Choroid plexus epithelial cell (primary cell): Measurements from ENCODE around the gene ZFHX2.

Source experiments
- DNase-seq: peaks from one replicate; pipeline ENCODE4 v3.0.0-alpha.2; 2010; ENCODE audit warnings: low read depth
- H3K4me3 ChIP-seq: 2 replicates; pipeline ENCODE4 v1.5.1; 2011; ENCODE audit warnings: low read depth, mild to moderate bottlenecking, control low read depth, low read length, moderate library complexity
- TF ChIP-seq, protein P1 (sequence below): conservative IDR thresholded peaks from 2 replicates; pipeline ENCODE4 v1.5.1; 2011; ENCODE audit warnings: low read depth, mild to moderate bottlenecking, control low read depth, inconsistent platforms, low read length, moderate library complexity

ZFHX2 gene

DNA sequence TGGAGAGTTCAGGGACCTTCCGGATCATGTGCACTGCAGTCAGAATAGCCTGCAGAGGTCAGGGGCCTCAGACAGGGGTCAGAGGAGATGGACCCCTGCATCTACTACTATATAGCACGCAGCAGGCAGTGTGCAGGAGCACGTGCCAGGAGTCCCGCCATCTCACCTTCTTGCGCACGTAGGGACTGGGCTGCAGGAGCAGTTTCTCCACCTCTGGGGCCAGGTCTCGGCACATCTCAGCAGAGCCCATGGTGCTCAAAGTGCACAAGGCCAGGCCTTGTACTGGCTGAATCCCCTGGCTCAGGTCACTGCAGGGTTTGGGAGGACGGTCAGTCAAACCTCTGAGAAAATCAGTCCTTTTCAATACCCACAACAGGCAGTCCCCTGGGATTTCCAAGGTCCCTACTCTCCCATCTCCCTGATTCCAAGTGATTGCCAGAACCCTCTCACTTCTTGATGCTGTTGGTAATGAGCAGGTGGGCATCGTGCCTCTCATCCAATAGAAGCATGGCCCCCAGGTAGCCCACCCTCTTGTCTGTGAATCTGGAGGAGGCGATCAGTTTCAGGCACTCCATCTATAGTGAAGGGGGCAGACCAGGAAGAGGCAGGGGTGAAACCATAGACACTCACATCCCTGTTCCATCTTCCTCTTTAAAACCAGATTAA, 14.7 kb upstream of the ZFHX2 start:
- DNase-seq: no peak
- no peak overlapping the region for H3K4me3 ChIP-seq
- TF ChIP-seq, protein P1, sequence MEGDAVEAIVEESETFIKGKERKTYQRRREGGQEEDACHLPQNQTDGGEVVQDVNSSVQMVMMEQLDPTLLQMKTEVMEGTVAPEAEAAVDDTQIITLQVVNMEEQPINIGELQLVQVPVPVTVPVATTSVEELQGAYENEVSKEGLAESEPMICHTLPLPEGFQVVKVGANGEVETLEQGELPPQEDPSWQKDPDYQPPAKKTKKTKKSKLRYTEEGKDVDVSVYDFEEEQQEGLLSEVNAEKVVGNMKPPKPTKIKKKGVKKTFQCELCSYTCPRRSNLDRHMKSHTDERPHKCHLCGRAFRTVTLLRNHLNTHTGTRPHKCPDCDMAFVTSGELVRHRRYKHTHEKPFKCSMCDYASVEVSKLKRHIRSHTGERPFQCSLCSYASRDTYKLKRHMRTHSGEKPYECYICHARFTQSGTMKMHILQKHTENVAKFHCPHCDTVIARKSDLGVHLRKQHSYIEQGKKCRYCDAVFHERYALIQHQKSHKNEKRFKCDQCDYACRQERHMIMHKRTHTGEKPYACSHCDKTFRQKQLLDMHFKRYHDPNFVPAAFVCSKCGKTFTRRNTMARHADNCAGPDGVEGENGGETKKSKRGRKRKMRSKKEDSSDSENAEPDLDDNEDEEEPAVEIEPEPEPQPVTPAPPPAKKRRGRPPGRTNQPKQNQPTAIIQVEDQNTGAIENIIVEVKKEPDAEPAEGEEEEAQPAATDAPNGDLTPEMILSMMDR: no peak

DNA sequence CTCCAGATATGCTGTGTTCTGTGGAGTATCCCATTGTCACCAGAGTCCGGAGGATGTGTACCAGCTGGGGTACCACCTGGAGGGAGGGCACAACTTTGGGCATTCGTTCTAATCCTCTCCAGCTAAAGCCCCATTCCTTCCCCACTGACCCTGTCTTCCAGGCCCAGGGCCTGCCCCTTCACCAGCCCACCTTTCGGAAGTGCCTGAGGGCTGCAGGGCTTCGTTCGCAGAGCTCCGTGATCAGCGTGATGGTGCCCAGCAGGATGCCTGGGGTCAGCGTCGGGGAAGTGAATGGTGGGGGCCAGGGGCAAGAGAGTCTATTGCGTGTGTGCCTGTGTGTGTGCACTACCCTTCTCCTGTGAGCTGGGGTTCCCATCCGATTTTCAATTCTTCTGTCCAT, 14.1 kb upstream of the ZFHX2 start:
- H3K4me3 ChIP-seq: no peak overlapping the region
- DNase-seq: no peak
- TF ChIP-seq, protein P1: no peak

DNA sequence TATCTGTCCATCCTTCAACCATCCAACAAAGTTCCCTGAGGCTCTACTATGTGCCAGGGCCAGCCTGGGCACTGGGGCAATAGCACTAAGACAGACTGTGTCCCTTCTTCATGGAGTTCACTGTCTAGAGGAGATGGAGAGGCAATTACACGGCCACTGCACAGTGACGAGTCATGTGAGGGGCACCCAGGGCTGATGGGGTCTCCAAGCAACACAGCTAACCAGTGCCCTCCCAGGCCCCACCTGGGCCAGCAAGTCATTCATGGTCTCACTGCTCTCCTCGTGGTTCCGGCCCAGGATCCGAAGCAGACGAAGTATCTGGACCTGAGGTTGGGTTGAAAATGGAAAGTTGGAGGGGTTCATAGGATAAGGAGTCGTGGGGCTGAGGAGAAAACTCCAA, 13.3 kb upstream of the ZFHX2 start:
- H3K4me3 ChIP-seq: no peak overlapping the region
- TF ChIP-seq, protein P1: no peak
- no peak for DNase-seq

DNA sequence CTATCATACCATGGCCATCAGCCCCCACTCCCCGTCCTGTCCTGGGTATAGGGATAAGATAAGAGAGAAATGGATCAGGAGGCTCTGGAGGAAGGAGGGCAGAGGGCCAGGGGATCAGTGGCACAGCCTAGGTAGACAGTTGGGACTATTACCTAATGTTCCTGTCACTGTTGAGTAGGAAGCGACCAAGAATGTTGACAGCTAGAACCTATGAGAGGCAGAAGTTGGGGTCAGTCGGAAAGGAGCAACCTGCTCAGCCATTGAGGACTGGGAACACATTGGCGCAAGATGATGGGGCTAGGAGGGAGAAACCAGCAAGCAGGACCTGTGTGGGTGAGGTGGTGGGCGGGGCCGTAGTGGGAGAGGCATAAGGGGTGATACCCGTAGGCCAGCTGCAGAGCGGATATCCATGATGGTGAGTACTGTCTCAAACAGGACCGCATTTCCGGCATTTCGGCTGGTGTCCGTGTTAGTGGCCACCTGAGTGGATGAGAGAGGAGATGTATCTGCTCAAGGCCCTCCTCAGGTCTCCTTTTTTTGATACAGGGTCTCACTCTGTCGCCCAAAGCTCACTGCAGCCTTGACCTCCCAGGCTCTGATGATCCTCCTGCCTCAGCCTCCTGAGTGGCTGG, 12.7 kb upstream of the ZFHX2 start:
- TF ChIP-seq, protein P1: no peak
- no peak for DNase-seq
- no peak overlapping the region for H3K4me3 ChIP-seq

DNA sequence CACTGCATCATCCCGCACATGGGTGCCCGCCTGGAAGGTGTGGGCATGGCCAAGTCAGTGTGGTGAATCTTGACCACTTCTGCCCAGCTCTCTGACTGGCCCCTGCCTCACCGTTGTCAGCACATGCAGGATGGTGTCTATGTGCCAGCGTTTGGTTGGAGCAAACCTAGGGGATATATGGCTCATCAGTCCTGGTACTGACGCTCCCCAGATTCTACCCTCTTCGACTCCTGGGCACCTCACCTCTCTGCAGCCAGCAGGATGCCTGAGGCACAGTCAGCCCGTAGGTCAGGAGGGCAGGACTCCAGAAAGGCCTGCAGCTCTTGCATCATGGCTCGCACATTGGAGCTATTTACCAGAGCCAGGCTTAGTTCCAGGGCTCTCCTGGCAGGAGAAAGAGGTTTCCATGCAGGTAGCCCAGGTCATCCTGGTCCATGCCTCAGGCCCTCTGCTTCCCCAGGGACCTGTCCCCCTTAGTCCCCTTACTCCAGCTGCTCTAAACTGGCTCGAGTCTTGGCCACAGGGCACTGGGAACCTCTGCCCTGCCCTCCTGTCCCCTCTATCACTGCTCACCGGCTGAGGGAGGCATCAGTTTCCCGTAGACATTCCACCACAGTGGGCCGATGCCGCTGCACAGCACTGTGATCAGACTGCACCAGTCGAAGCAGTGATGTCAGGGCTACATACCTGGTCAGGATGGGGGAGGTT, 12.1 kb upstream of the ZFHX2 start:
- no peak overlapping the region for H3K4me3 ChIP-seq
- TF ChIP-seq, protein P1: no peak
- no peak for DNase-seq

DNA sequence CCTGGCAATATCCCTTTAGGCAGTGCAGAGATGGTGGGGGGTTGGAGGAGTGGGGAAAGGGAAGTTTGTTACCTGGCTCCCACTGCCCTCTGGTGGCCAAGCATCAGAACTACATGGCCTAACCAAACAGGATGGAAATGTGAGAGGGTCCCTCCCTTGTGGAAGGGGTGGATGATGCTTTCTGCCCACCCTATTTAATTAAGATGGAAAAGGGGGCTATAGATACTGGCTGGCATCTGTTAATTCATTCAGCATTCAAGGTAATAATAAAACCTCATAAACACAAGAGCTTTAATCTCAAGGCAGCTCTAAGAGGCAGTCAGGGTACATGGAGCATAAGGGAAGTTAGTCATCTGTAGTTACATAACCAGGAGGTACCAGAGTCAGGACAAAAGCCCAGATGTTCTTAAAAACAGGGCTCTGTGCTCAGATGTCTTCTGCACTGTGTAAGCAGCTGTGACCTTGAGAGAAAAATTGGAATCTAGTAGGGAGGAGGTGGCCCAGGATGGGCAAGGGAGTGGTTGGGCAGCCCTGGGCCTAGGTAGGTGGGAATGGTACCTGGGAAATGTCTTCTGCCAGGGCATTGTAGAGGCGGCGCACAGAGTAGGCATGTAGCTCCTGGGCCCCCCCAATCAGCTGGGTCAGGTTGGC, 11.4 kb upstream of the ZFHX2 start:
- TF ChIP-seq, protein P1: peak; percentile 93
- peak; percentile 67 for DNase-seq
- H3K4me3 ChIP-seq: no peak overlapping the region
